Panc1 (cell line): ENCODE measurements around the gene SCGB1D4.

Source experiments
- CTCF ChIP-seq: fragments of 450-650 bp; IDR thresholded peaks from 2 replicates; pipeline ENCODE4 v1.5.1; 2017; ENCODE audit warnings: mild to moderate bottlenecking
- POLR2AphosphoS5 ChIP-seq: IDR thresholded peaks from 2 replicates; pipeline ENCODE4 v1.6.1; 2012; ENCODE audit warnings: mild to moderate bottlenecking, low read depth, low read length, moderate library complexity
- REST ChIP-seq, 2 experiments: IDR thresholded peaks; 2 replicates each; pipeline ENCODE4 v1.6.1; 2011 to 2012; ENCODE audit warnings: low read depth in 2 of 2, control low read depth in 1 of 2, low read length in 1 of 2, mild to moderate bottlenecking in 1 of 2, moderate library complexity in 1 of 2; ENCODE audit not compliant: insufficient read depth in 1 of 2
- SIN3A ChIP-seq: IDR thresholded peaks from 2 replicates; pipeline ENCODE4 v1.6.1; 2012; ENCODE audit warnings: low read depth, mild to moderate bottlenecking, low read length, moderate library complexity, borderline replicate concordance; ENCODE audit not compliant: insufficient read depth
- TCF7L2 ChIP-seq: IDR thresholded peaks from 2 replicates; pipeline ENCODE4 v1.6.1; 2011; ENCODE audit warnings: mild to moderate bottlenecking, low read depth, low read length, inconsistent platforms

- no peak for TF ChIP-seq CTCF
- no peak for TF ChIP-seq SIN3A
- TF ChIP-seq TCF7L2, result no peak
- TF ChIP-seq POLR2AphosphoS5, result no peak
- no peak for TF ChIP-seq REST (IDR thresholded peaks at IDR 0.05; ENCODE audit: insufficient read depth in 1 of 2, low read depth in 2 of 2, low read length in 1 of 2)
Observed at GRCh38 chr11:62251698-62252097, 47.2 kb downstream of the SCGB1D4 start.
